Body of pancreas (tissue), 4 donors: Measurements from ENCODE around the gene UGT8. TPM values are rescaled to one million over a fixed set of nuclear protein-coding genes. Genes with fewer than 3 reads are reported as not detected.

Experiments used
- ATAC-seq: fragments of 150-250 bp; one replicate; pipeline ENCODE4 v1.9.1; 2016
- DNase-seq, 4 donors: peaks; one replicate each; pipeline ENCODE4 v3.0.0-alpha.2; 2019
- H3K27ac ChIP-seq, 4 donors: fragments of 200-600 bp; sonication (generic); 1 replicate in 3 of 4; 2 replicates in 1 of 4; pipeline versions ENCODE4 v1.5.1 to v1.6.1; 2016 to 2019; ENCODE audit warnings: mild to moderate bottlenecking in 1 of 4, mixed read lengths in 1 of 4, moderate library complexity in 1 of 4
- H3K27me3 ChIP-seq, 2 donors: fragments of 200-600 bp; sonication (generic); one replicate each; pipeline ENCODE4 v1.6.0; 2016; ENCODE audit warnings: mild to moderate bottlenecking in 1 of 2
- H3K36me3 ChIP-seq, 2 donors: fragments of 200-600 bp; sonication (generic); replicated peaks in 1 of 2; 2 replicates each; pipeline ENCODE4 v1.5.1; 2016; ENCODE audit warnings: low read depth in 2 of 2; ENCODE audit not compliant: insufficient read depth in 1 of 2
- H3K4me1 ChIP-seq: fragments of 200-600 bp; sonication (generic); one replicate; pipeline ENCODE4 v1.6.0; 2016
- H3K4me3 ChIP-seq, 2 donors: fragments of 200-600 bp; sonication (generic); 1 replicate in 1 of 2; 2 replicates in 1 of 2; pipeline ENCODE4 v1.5.1; 2016 to 2019
- H3K9me3 ChIP-seq, 3 donors: fragments of 200-600 bp; sonication (generic); 1 replicate in 2 of 3; 2 replicates in 1 of 3; pipeline ENCODE4 v1.5.1; 2016
- CTCF ChIP-seq, 7 experiments: fragments of 450-650 bp in 4 of 7; fragments of 200-600 bp in 3 of 7; sonication (generic) in 3 of 7; IDR thresholded peaks; one replicate each; pipeline ENCODE4 v1.5.1; 2016 to 2019; ENCODE audit warnings: antibody characterized with exemption in 7 of 7
- POLR2A ChIP-seq, 3 donors: fragments of 450-650 bp; IDR thresholded peaks; one replicate each; pipeline ENCODE4 v1.6.1; 2016; ENCODE audit warnings: antibody characterized with exemption in 3 of 3, mild to moderate bottlenecking in 2 of 3
- WGBS, 2 donors: methylation state at CpG; one replicate each; pipeline ENCODE4 v1.1.5; 2017; 5-methylcytosine and 5-hydroxymethylcytosine counted together
- intact Hi-C: fragments of 100-400 bp; cut with DNase I; formaldehyde crosslinking; loops from one replicate; pipeline ENCODE4 v1.15.1; 2023
- total RNA-seq, 2 donors: library from RNA; depleted of rRNA; stranded (reverse); fragments of >200 nt; gene quantifications; one replicate each; pipeline ENCODE4 v1.1.0, GENCODE V29; 2016

UGT8 gene
- total RNA-seq, 2 donors from 2014 or later = 8.3 to 8.9 TPM

DNA sequence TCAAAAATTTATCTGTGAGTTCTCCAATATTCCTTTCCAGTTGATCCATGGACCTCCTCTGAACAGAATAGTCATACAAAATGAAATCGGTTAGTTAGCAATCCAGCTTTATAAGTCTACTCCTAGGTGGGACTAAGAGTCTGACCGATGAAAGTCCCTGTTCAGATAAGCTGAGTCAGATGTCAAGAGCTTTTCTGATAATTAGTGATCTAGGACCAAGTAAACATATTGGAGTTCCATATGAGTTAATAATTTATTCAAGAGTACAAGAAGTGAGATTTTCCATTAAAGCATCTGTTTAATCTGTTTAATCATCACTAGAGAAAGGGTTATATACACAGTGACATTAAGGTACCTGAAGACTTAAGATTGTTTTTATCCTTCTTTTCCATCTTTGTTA lies 74.7 kb downstream of the UGT8 start:
- no peak overlapping the region for H3K27ac ChIP-seq
- no peaks in the 10 kb centered on the region for H3K27me3 ChIP-seq
- H3K4me3 ChIP-seq = no peak overlapping the region
- TF ChIP-seq CTCF (IDR thresholded peaks at IDR 0.05) = no peak
- no peak for TF ChIP-seq POLR2A (IDR thresholded peaks at IDR 0.05)
- no peaks in the 10 kb centered on the region for H3K36me3 ChIP-seq
- intact Hi-C loops = no loop called here
- DNase-seq (no peak), ATAC-seq (no peak)
- no peaks in the 10 kb centered on the region for H3K9me3 ChIP-seq
- H3K4me1 ChIP-seq = peaks cover 7% of the 10 kb centered on the region
- WGBS, 2 donors = 10 to 29% methylated on average over 2 of the region's 2 CpGs

- no peak for DNase-seq
- Histone ChIP-seq H3K36me3 (no peaks in the 10 kb centered on the region), H3K27ac (no peak overlapping the region), H3K27me3 (no peaks in the 10 kb centered on the region), H3K4me3 (no peak overlapping the region), H3K4me1 (peaks cover 7% of the 10 kb centered on the region), H3K9me3 (no peaks in the 10 kb centered on the region)
- TF ChIP-seq POLR2A (IDR thresholded peaks at IDR 0.05) (no peak), CTCF (IDR thresholded peaks at IDR 0.05) (no peak)
- 83 to 88% methylated on average over 2 of the region's 2 CpGs for WGBS, 2 donors
- no peak for ATAC-seq
- intact Hi-C loops = no loop called here
Observed at GRCh38 chr4:114674080-114674479, 75.5 kb downstream of the UGT8 start.

GRCh38 chr4:114677346-114677979 lies 78.9 kb downstream of the UGT8 start:
- 56 to 76% methylated on average over 1 of the region's 1 CpG for WGBS, 2 donors
- ATAC-seq (no peak), DNase-seq (no peak)
- TF ChIP-seq CTCF (IDR thresholded peaks at IDR 0.05) (no peak), POLR2A (IDR thresholded peaks at IDR 0.05) (no peak)
- no peaks in the 10 kb centered on the region for H3K36me3 ChIP-seq
- no peaks in the 10 kb centered on the region for H3K9me3 ChIP-seq
- intact Hi-C loops = no loop called here
- no peak overlapping the region for H3K4me3 ChIP-seq
- no peak overlapping the region for H3K27ac ChIP-seq
- peaks cover 7% of the 10 kb centered on the region for H3K4me1 ChIP-seq
- no peaks in the 10 kb centered on the region for H3K27me3 ChIP-seq

- H3K36me3 ChIP-seq = no peaks in the 10 kb centered on the region
- peaks cover 9% of the 10 kb centered on the region for H3K4me1 ChIP-seq
- DNase-seq (no peak), ATAC-seq (no peak)
- no peak overlapping the region for H3K4me3 ChIP-seq
- no peaks in the 10 kb centered on the region for H3K27me3 ChIP-seq
- no peak overlapping the region for H3K27ac ChIP-seq
- TF ChIP-seq POLR2A (IDR thresholded peaks at IDR 0.05) (no peak), CTCF (IDR thresholded peaks at IDR 0.05) (no peak)
- intact Hi-C loops = loop anchor here (10.0 kb wide), 1 partner anchor 290 kb away; no protein-coding TSS in a partner anchor
- H3K9me3 ChIP-seq = no peaks in the 10 kb centered on the region
Observed at GRCh38 chr4:114684462-114684861, 85.9 kb downstream of the UGT8 start.

DNA sequence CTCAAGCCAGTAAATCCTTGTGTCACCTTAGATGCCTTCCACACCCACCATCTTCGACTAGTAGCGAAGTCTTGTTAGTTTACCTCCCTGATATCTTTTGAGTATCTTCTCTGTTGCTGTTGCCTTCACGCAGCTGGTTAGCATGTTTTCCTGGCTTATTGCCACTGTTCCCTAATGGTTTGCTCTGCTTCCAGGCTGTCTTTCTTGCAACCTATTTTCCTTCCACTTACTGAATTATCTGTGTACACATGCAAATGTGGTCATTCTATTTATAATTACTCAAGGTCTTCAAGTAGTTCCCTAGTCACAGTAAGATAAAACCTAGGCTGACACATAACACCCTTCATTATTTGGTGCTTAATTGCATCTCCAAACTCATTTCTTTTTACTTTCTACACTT lies 89.5 kb downstream of the UGT8 start:
- Histone ChIP-seq H3K9me3 (no peaks in the 10 kb centered on the region), H3K4me3 (no peak overlapping the region), H3K27me3 (no peaks in the 10 kb centered on the region), H3K4me1 (peaks cover 9% of the 10 kb centered on the region), H3K36me3 (no peaks in the 10 kb centered on the region), H3K27ac (no peak overlapping the region)
- ATAC-seq (no peak), DNase-seq (peak in 1 of 4 donors; percentile 10)
- 39 to 41% methylated on average over 3 of the region's 3 CpGs for WGBS, 2 donors
- intact Hi-C loops = loop anchor here (10.0 kb wide), 1 partner anchor 293 kb away; no protein-coding TSS in a partner anchor
- no peak for TF ChIP-seq CTCF (IDR thresholded peaks at IDR 0.05)
- no peak for TF ChIP-seq POLR2A (IDR thresholded peaks at IDR 0.05)
